Iris pigment epithelial cell (primary cell): Measurements from ENCODE around the gene NDUFB3.
"Not testable (repeated sequence)": the region's sequence is repeated elsewhere in the genome, so short reads cannot be mapped to it uniquely, and the experiment has no call there.

Source experiments
- DNase-seq: peaks from one replicate; pipeline ENCODE4 v3.0.0-alpha.2; 2011; ENCODE audit warnings: low read depth

The NDUFB3 gene

DNA sequence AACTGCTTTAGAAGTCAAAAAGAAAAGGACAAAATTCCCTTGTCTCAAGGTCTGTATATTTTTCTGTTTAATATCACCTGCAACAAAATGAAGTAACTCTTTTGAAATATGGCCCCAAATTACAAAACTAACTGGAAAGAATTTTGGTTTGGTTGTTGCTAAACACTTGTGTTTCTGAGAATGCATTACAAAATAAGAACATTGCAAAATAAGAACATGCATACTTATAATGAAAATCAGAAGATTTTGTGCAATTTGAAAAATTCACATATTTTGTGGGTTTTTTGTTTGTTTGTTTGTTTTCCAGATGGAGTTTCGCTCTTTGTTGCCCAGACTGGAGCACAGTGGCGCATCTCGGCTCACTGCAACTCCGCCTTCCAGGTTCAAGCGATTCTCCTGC lies 21.8 kb downstream of the NDUFB3 start:
- DNase-seq: peak; percentile 40

GRCh38 chr2:201100497-201100896 lies 28.7 kb downstream of the NDUFB3 start:
- DNase-seq: no peak

DNA sequence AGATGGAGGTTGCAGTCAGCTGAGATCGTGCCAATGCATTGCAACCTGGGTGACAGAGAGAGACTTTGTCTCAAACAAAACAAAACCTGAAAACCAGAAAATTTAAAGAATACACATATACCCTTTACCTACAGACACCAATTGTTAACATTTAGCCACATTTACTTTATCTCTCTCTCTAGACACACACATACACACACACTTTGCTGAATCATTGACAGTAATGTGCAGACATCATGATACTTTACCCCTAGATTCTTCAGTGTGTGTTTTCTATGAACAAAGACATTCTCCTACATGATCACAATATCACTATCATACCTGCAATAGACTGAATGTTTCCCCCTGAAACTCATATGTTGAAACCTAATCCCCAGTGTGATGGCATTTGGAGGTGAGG lies 34.0 kb downstream of the NDUFB3 start:
- no peak for DNase-seq

- no peak for DNase-seq
Observed at GRCh38 chr2:201107624-201108023, 35.8 kb downstream of the NDUFB3 start.

DNA sequence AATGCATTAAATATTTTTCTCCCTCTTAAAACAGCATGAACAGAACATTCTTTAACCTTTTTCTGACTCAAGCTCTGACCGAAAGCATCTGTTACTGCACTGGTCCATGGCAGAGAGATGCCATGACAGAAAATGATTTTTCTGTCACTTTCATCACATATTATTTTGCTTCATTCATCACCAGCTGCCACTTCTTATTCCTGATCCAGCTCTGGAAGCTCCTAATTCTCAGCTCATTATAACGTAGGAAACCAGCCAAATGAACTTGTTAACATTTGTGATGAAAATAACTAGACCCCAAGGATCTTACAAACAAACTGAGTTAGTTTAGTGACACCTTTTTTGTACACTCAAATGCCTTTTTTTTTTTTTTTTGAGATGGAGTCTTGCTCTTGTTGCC lies 36.5 kb downstream of the NDUFB3 start:
- no peak for DNase-seq

- no peak for DNase-seq
Observed at GRCh38 chr2:201109186-201109585, 37.4 kb downstream of the NDUFB3 start.

DNA sequence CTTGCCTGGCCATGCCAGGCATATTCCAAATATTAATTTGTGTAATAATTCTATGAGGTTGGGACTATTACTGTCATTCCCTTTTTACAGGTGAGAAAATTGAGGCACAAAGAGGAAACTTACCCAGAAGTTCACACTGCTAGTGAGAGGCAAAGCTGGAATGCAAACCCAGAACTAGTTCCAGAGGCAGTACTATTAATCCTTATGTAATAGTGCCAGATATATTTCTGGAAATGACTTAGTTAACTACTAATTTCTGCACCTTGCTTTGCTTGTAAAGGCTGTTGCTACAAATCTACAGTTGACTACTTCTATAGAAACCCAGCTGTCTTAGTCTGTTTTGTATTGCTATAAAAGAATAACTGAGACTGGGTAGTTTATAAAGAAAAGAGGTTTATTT lies 38.8 kb downstream of the NDUFB3 start:
- DNase-seq: no peak

DNA sequence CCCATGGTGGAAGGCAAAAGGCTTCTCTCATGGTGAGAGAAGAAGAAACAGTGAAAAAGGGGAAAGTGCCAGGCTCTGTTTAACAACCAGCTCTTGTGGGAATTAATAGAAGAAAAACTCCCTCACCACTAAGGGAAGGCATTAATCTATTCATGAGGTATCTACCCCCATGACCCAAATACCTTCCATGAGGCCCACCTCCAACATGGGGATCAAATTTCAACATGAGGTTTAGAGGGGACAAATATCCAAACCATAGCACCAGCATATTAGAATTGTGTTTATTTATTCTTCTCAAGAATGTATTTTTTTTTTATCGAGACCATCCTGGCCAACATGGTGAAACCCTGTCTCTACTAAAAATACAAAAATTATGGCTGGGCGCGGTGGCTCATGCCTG lies 39.3 kb downstream of the NDUFB3 start:
- no peak for DNase-seq

DNA sequence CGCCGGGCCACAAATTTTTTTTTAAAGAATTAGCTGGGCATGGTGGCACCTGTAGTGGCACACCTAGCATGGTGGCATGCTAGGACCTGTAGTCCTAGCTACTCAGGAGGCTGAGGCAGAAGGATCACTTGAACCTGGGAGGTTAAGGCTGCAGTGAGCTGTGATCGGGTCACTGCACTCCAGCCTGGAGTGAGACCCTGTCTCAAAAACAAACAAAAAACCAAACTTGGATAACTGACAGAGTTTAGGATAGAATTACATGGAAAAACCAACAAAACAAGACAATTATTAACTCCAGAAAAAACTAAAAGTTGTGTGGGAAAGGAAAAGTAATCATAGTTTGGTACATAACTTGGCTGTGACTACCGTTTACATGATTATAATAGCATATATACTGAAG lies 42.5 kb downstream of the NDUFB3 start:
- no peak for DNase-seq

DNA sequence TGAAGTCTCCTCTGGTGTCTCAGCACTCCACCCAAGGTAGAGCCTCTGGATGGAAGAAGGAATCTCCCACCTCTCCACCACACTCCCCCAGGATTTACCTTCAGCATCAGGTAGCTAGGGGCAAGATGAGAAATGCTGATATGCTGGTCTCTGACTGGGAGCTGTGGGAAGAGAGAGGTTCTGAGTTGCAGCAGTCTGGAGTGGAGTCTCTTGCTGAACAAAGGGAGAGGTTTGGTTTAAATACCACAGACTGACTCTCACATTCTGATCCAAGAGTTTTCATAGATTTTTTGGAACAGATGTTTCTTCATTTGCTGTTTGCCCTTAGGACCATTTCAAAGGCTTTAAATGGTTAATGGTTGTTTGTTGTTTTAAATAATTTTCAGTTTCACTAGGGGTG lies 43.0 kb downstream of the NDUFB3 start:
- no peak for DNase-seq

- peak; percentile 94 for DNase-seq
Observed at GRCh38 chr2:201116115-201116958, 44.5 kb downstream of the NDUFB3 start, which contains the start of gene CFLAR. TSS of gene CFLAR (plus strand) at chr2:201116164. CDS start at chr2:201129866, 13,702 bp downstream.

GRCh38 chr2:201116959-201117734 lies 45.3 kb downstream of the NDUFB3 start:
- DNase-seq: peak; percentile 94

GRCh38 chr2:201117735-201118094 lies 45.9 kb downstream of the NDUFB3 start:
- not testable (repeated sequence) for DNase-seq

- DNase-seq: peak; percentile 91
Observed at GRCh38 chr2:201118121-201118960, 46.5 kb downstream of the NDUFB3 start.

DNA sequence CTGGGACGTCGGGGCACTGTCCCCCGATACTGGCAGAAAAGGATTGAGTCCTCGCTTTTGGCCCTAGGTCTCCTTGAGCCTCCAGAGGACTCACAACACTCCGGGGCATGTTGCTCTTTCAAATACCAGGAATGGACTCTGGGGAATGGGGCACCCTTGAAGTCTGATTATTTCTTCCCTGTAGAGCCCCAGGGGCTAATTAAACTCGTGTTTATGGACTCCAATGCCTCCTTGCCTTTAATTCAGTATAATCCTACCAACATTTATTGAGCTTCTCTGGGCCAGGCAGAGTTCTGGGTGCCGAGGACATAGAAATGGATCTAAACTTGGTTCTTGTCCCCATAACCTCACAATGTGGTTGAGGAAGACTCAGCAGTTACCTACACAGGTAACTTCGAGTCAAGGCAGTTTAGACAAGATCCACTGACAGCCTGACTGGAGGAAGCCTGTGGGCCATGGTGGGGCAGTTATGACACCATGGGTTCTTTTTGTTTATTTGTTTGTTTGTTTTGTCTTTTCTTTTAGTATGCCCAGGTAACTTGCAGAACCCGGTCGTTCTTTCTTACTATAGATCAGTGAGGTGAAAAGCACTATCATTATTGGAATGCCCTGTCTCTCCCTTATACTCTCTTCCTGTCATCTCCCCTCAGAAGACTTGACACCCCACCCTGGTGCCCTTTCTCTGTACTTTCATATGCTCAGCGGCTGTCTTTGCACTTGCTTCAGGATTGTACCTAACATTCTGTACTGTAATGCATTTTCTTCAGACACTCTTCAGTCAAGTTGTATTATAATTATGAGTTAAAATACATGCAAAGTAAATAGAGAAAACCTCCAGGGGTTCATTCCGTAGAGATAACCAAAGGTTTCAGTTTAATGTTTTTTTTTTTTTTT lies 47.4 kb downstream of the NDUFB3 start:
- no peak for DNase-seq

GRCh38 chr2:201122276-201122675 lies 50.5 kb downstream of the NDUFB3 start:
- DNase-seq: no peak

DNA sequence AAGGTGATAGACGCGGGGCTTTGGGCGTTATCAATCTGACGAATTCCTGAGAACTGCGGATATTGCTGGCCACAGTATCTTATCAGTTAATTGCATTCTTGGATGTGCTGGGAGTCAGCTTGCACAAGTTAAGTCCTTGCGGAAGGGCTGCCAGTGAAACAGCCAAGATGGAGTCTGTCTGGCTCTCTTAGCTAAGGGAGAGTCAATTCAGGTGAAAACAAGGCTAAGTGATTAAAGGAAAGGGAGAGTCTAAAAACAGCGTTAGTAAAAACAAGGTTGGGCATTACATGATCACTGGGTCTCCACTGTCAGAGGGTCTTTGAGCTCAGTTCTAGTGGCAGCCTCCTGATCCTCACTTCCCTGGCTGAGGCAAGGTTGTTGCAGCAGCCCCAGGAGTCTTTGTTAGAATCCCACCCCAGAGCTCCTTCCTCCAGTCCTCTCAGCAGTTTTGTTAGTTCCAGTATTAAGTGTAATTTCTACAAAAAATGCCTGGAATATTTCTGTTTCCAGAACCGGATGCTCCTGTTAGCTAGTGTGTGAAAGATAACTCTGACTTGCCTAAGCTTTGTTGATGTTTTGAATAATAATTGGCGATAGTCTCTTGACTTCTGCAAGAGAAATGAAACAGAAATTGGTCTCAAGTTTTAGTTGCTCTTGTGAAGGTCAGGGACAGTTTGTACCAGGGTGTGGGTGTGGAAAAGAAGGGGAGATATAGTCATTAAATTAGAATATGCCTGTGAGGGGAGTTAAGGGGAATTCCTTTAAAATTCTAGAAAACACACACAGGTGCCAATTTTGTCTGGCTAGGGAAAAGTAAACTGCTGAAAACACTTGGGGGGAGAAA lies 54.7 kb downstream of the NDUFB3 start:
- peak; percentile 82 for DNase-seq

DNA sequence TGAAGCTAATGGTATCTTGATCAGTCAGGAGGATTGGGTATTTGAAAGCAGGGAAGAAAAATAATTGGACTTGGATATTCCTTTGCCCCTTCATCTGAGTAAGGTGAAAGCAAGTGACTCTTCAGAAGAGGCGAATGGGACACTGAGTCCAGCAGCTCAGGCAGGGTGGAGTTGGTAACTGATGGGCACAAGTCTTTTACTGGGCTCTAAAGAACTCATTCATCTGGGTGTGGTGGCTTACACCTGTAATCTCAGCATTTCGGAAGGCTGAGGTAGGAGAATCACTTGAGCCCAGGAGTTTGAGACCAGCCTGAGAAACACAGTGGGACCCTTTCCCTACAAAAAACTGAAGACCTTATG lies 55.3 kb downstream of the NDUFB3 start:
- DNase-seq: no peak

- DNase-seq: peak; percentile 71
Observed at GRCh38 chr2:201127570-201127969, 55.8 kb downstream of the NDUFB3 start.

DNA sequence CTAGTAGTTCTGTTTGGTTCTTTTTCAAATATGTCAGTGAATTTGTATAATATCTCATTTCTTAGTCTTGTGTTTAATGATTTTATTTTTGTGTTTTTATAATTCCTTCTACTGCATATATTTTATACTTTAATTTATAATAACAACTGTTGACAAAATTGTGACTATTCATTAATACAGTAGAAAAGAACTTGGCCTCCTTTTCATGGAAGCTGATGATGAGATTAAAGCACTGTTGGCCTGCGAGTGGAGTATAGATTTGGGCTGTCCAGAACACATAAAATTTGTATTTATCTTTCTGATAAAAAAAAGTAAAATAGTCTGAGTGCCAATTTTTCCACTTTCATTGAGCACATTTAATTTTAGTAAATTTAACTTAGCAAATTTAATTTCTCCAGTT lies 56.2 kb downstream of the NDUFB3 start:
- DNase-seq: no peak
